ENCODE data around the gene EGFL8.

DNA sequence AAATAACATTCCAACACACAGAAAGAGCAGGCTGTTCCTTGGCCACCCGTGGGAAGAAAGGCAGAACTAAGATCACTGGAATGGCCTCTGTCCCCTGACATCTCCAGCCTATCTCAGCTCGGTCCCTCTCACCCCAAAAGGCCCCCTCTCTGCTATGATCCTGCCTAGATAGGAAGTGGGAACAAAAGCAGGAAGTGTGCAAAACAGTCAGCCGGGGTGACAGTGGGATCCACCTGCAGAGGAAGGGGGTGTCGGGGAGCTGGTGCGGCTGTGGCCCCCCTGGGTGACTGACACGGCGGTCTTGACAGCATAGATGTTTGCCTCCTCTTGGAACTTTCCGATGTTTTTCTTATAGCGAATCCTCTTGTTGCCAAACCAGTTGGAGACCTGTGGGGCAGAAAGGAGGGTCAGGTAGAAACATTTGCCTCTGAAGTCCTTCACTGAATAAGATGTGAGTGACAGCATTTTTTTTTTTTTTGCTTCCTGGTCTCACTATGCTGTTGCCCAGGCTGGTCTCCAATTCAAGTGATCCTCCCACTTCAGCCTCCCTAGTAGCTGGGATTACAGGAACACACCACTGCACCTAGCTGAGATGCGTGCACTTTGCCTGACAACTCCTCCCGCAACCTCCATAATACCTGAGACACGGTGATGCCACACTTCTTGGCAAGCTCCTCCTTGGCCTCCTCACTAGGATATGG, 22.8 kb downstream of the EGFL8 start:
- TF ChIP-seq POLR2A (IDR thresholded peaks at IDR 0.05) (no peak), EP300 (IDR thresholded peaks at IDR 0.05) (no peak)
- TF ChIP-seq, protein P1, sequence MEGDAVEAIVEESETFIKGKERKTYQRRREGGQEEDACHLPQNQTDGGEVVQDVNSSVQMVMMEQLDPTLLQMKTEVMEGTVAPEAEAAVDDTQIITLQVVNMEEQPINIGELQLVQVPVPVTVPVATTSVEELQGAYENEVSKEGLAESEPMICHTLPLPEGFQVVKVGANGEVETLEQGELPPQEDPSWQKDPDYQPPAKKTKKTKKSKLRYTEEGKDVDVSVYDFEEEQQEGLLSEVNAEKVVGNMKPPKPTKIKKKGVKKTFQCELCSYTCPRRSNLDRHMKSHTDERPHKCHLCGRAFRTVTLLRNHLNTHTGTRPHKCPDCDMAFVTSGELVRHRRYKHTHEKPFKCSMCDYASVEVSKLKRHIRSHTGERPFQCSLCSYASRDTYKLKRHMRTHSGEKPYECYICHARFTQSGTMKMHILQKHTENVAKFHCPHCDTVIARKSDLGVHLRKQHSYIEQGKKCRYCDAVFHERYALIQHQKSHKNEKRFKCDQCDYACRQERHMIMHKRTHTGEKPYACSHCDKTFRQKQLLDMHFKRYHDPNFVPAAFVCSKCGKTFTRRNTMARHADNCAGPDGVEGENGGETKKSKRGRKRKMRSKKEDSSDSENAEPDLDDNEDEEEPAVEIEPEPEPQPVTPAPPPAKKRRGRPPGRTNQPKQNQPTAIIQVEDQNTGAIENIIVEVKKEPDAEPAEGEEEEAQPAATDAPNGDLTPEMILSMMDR (IDR thresholded peaks at IDR 0.05), result no peak

All from ovary (tissue), 3 donors.